Neural progenitor cell (in vitro differentiated cells): ENCODE results near the gene ZNF222.

Source experiments
- CTCF ChIP-seq: fragments of 200-600 bp; sonication (generic); IDR thresholded peaks from 2 replicates; pipeline ENCODE4 v1.5.1; 2017; ENCODE audit warnings: antibody characterized with exemption, mild to moderate bottlenecking
- EZH2 ChIP-seq: fragments of 200-600 bp; sonication (generic); IDR thresholded peaks from 2 replicates; pipeline ENCODE4 v1.6.1; 2017; ENCODE audit warnings: antibody characterized with exemption, mild to moderate bottlenecking, moderate library complexity
- EZH2phosphoT487 ChIP-seq: fragments of 200-600 bp; sonication (generic); IDR thresholded peaks from 2 replicates; pipeline ENCODE4 v1.6.1; 2017; ENCODE audit warnings: antibody characterized with exemption

DNA sequence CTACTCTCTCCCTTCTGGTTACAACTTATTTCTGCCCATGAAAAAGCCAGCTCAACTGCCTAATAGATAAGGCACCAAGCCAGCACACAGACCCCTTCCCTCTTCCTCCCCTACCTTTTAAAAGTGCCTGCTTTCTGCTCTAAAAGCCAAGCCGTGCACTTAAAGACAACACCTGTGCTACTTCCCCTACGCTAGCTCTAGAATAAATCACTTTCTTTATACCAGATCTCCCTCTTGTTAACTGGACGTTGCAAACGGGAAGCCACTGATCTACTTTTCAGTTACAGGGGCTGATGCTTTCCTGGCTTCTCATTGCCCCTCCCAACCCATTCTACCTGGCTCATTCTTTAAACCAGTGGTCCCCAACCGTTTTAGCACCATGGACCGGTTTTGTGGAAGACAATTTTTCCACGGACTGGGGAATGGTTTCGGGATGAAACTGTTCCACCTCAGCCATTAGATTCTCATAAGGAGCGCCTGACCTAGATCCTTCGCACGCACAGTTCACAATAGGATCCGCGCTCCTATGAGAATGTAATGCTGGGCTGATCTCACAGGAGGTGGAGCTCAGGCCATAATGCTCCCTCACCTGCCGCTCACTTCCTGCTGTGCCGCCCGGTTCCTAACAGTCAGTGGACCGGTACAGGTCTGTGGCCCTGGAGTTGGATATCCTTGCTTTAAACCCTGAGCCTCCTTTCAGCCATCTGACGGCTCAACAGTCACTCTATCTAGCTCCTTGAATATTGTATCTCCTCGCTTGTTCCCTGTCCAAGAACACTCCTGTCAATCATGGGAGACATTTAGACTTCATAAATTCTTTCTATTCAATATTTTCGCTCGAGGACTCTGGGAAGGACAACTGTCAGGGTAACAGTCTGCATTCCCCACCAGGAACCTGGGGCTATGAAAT, 25.8 kb downstream of the ZNF222 start:
- TF ChIP-seq CTCF = no peak
- TF ChIP-seq EZH2phosphoT487 = no peak
- no peak for TF ChIP-seq EZH2
